ENCODE measurements around the gene VIT.

DNA sequence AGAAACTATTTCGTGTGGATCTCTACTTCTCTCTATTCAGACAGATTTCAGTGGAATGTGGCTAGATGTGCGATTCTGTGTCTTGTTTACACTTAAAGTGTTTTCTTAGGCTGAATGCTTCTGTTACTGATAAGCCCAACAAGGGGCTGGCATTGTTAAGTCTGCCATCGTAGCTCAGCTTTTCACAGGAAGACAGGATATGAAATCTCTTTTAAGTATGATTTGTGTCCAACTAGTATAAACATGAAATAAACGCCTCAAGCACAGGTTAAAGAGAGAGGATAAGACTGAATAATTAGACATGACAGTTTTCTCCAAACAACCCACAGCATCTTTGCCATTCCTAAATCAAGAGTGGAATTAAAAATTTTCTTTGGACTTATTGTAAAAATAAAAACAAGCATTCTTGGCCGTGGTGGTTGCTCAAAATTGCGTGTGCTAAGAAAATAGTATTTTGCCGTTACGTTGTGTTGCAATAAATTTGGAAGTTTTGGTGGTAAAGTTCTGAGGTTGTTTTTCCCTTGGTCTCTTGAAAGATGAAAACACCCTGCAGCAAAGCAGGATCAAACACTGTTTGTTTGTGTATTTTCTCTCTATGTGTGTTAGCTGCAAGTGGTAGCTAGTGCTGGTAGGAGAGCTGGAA, 1.0 kb downstream of the VIT start:
- no peak for TF ChIP-seq POLR2A (IDR thresholded peaks at IDR 0.05; ENCODE audit: low read depth, low read length)
- no peak for TF ChIP-seq POLR2AphosphoS5 (IDR thresholded peaks at IDR 0.05; ENCODE audit: low read depth, low read length)
